ENCODE data around the gene RNASE8. TPM values are rescaled to one million over a fixed set of nuclear protein-coding genes. Genes with fewer than 3 reads are reported as not detected.

The RNASE8 gene
- polyA plus RNA-seq, 3 donors = not detected

GRCh38 chr14:21033133-21033698 lies 24.4 kb upstream of the RNASE8 start:
- Histone ChIP-seq H3K4me1 (ENCODE audit: control insufficient read depth in 1 of 2, insufficient read depth in 2 of 2, low read length in 2 of 2) (peaks cover 0 to 15% of the 10 kb centered on the region in 2 donors), H3K27me3 (ENCODE audit: control insufficient read depth in 2 of 2, insufficient read depth in 2 of 2, low read length in 2 of 2) (no peaks in the 10 kb centered on the region), H2AFZ (ENCODE audit: insufficient read depth, low read depth, low read length, poor library complexity, severe bottlenecking) (no peak overlapping the region), H3K36me3 (replicated peaks in 1 of 2; ENCODE audit: control insufficient read depth in 1 of 2, insufficient read depth in 2 of 2, low read length in 2 of 2) (no peaks in the 10 kb centered on the region), H3K9me3 (replicated peaks in 1 of 2; ENCODE audit: control insufficient read depth in 1 of 2, insufficient read depth in 1 of 2, low read length in 2 of 2) (no peaks in the 10 kb centered on the region), H3K4me3 (replicated peaks in 1 of 3; ENCODE audit: low read depth in 2 of 3, low read length in 3 of 3) (no peak overlapping the region), H3K79me2 (ENCODE audit: insufficient read depth, low read length) (no peaks in the 10 kb centered on the region), H4K20me1 (ENCODE audit: insufficient read depth, low read length) (no peaks in the 10 kb centered on the region), H3K4me2 (replicated peaks; ENCODE audit: extremely low read depth, low read length, poor library complexity, severe bottlenecking) (no peak overlapping the region), H3K9ac (ENCODE audit: insufficient read depth, low read length, poor library complexity, severe bottlenecking) (no peak overlapping the region), H3K27ac (ENCODE audit: low read depth in 1 of 2, low read length in 2 of 2) (no peak overlapping the region)
- Mint-ChIP-seq H3K27me3 (ENCODE audit: low read depth in 3 of 3) (peaks cover 4 to 9% (median 7%) of the 10 kb centered on the region in 3 donors), H3K4me3 (no peak overlapping the region), H3K27ac (peak overlapping the region in 2 of 7 donors; percentile 21 to 46), H3K36me3 (no peaks in the 10 kb centered on the region), H3K9me3 (peaks cover 0 to 2% (median 0%) of the 10 kb centered on the region in 7 donors), H3K4me1 (peaks cover 21% of the 10 kb centered on the region)
- peak in 1 of 3 donors; percentile 39 for DNase-seq
- no peak for TF ChIP-seq CTCF (IDR thresholded peaks at IDR 0.05)
- WGBS (ENCODE audit: insufficient coverage) = 98% methylated on average over 4 of the region's 4 CpGs
- intact Hi-C loops (cut with micrococcal nuclease) = no loop called here

- intact Hi-C loops (cut with micrococcal nuclease) = no loop called here
These were observed 22.9 kb upstream of the RNASE8 start, which contains the start of gene RNASE13 for GRCh38 chr14:21034707-21035106. RNASE13 (minus strand) TSS chr14:21034807; CDS start chr14:21034288, 519 bp downstream.

More at GRCh38 chr14:21034707-21035106, 22.9 kb upstream of the RNASE8 start, which contains the start of gene RNASE13:
- no peaks in the 10 kb centered on the region for H3K36me3 Mint-ChIP-seq
- H3K27ac ChIP-seq (ENCODE audit: low read depth in 1 of 2, low read length in 2 of 2) = no peak within 1 kb of the TSS
- WGBS (ENCODE audit: insufficient coverage) = 98% methylated on average over 3 of the region's 5 CpGs
- H3K9ac ChIP-seq (ENCODE audit: insufficient read depth, low read length, poor library complexity, severe bottlenecking) = no peak within 1 kb of the TSS
- peak within 1 kb of the TSS in 2 of 7 donors; percentile 13 to 57 for H3K27ac Mint-ChIP-seq
- H3K4me1 Mint-ChIP-seq = peaks cover 21% of the 10 kb centered on the region
- no peak within 1 kb of the TSS for H3K4me2 ChIP-seq (replicated peaks; ENCODE audit: extremely low read depth, low read length, poor library complexity, severe bottlenecking)
- peaks cover 0 to 2% (median 0%) of the 10 kb centered on the region in 7 donors for H3K9me3 Mint-ChIP-seq
- H2AFZ ChIP-seq (ENCODE audit: insufficient read depth, low read depth, low read length, poor library complexity, severe bottlenecking) = no peak within 1 kb of the TSS
- H3K4me1 ChIP-seq (ENCODE audit: control insufficient read depth in 1 of 2, insufficient read depth in 2 of 2, low read length in 2 of 2) = peaks cover 0 to 15% of the 10 kb centered on the region in 2 donors
- no peak within 1 kb of the TSS for H3K4me3 Mint-ChIP-seq
- no peak for DNase-seq
- TF ChIP-seq CTCF (IDR thresholded peaks at IDR 0.05) = no peak
- no peaks in the 10 kb centered on the region for H3K36me3 ChIP-seq (replicated peaks in 1 of 2; ENCODE audit: control insufficient read depth in 1 of 2, insufficient read depth in 2 of 2, low read length in 2 of 2)
- H3K27me3 ChIP-seq (ENCODE audit: control insufficient read depth in 2 of 2, insufficient read depth in 2 of 2, low read length in 2 of 2) = no peaks in the 10 kb centered on the region
- no peaks in the 10 kb centered on the region for H3K9me3 ChIP-seq (replicated peaks in 1 of 2; ENCODE audit: control insufficient read depth in 1 of 2, insufficient read depth in 1 of 2, low read length in 2 of 2)
- H3K27me3 Mint-ChIP-seq (ENCODE audit: low read depth in 3 of 3) = peaks cover 3 to 11% (median 7%) of the 10 kb centered on the region in 3 donors
- H3K4me3 ChIP-seq (replicated peaks in 1 of 3; ENCODE audit: low read depth in 2 of 3, low read length in 3 of 3) = no peak within 1 kb of the TSS
- H3K79me2 ChIP-seq (ENCODE audit: insufficient read depth, low read length) = no peaks in the 10 kb centered on the region
- H4K20me1 ChIP-seq (ENCODE audit: insufficient read depth, low read length) = no peaks in the 10 kb centered on the region

All from CD14-positive monocyte (primary cell).